ENCODE data around the gene ACADVL. TPM values are rescaled to one million over a fixed set of nuclear protein-coding genes. Genes with fewer than 3 reads are reported as not detected.
"Not testable (repeated sequence)": the region's sequence is repeated elsewhere in the genome, so short reads cannot be mapped to it uniquely, and the experiment has no call there.

Gene ACADVL
- 362 and 410 TPM in 2 replicates for total RNA-seq (2014; rRNA removed; shearing (Covaris generic))

DNA sequence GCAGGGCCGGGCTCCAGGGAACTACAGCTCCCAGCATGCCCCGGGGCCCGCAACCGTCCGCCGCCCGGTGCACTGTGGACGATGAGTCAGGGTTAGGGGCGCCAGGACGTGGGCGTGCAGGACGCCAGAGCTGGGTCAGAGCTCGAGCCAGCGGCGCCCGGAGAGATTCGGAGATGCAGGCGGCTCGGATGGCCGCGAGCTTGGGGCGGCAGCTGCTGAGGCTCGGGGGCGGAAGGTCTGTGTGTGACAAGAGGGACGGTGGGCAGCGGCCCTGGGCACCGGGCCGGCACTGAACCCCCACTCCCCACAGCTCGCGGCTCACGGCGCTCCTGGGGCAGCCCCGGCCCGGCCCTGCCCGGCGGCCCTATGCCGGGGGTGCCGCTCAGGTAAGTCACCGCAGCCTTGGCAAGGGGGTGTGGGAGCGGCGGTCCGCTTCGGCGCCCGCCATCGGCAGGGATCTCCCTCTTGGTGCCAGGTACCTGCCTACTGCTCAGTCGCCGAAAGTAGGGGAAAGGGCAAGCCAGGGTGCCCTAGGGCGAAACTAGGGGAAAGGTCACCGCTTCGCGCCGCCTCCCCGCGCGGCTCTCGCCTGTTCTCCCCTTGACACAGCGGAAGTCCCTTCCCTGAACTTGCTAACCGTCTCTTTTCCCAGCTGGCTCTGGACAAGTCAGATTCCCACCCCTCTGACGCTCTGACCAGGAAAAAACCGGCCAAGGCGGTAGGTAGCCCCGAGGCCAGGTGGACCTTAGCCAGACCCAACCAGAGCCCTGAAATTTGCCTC, at the start of gene ACADVL, which contains the start of gene DLG4:
ACADVL (plus strand) TSS at position 127 of the 781 bp plus-strand sequence; CDS start at position 174, 47 bp downstream.
DLG4 (minus strand) TSS at position 25 of the 781 bp plus-strand sequence.
- Histone ChIP-seq H3K36me3 (replicated peaks; ENCODE audit: control insufficient read depth, insufficient read depth, low read length) (peaks cover 35% of the 10 kb centered on the region), H3K27me3 (ENCODE audit: control insufficient read depth, insufficient read depth, low read length) (no peaks in the 10 kb centered on the region), H3K4me3 (ENCODE audit: insufficient read depth, low read depth, low read length) (peak within 1 kb of the TSS; percentile 98)
- DNase-seq: peak; percentile 96

- H3K36me3 ChIP-seq (replicated peaks; ENCODE audit: control insufficient read depth, insufficient read depth, low read length); DNase-seq; H3K27me3 ChIP-seq (ENCODE audit: control insufficient read depth, insufficient read depth, low read length); H3K4me3 ChIP-seq (ENCODE audit: insufficient read depth, low read depth, low read length): not testable (repeated sequence)
Measured at GRCh38 chr17:7172522-7173191, 47.1 kb upstream of the ACADVL start.

- peaks cover 12% of the 10 kb centered on the region for H3K27me3 ChIP-seq (ENCODE audit: control insufficient read depth, insufficient read depth, low read length)
Measured at GRCh38 chr17:7173687-7174602, 45.8 kb upstream of the ACADVL start.

GRCh38 chr17:7174603-7175326, 45.0 kb upstream of the ACADVL start:
- H3K4me3 ChIP-seq (ENCODE audit: insufficient read depth, low read depth, low read length): no peak overlapping the region; the same call in 1 of the 2 replicates
- H3K27me3 ChIP-seq (ENCODE audit: control insufficient read depth, insufficient read depth, low read length): peaks cover 12% of the 10 kb centered on the region
- no peak for DNase-seq
- H3K36me3 ChIP-seq (replicated peaks; ENCODE audit: control insufficient read depth, insufficient read depth, low read length): no peaks in the 10 kb centered on the region

More at GRCh38 chr17:7173687-7174602, 45.8 kb upstream of the ACADVL start:
- peak overlapping the region; percentile 31 for H3K4me3 ChIP-seq (ENCODE audit: insufficient read depth, low read depth, low read length)
- no peaks in the 10 kb centered on the region for H3K36me3 ChIP-seq (replicated peaks; ENCODE audit: control insufficient read depth, insufficient read depth, low read length)
- DNase-seq: peak; percentile 95

GRCh38 chr17:7175330-7175733, 44.4 kb upstream of the ACADVL start:
- no peaks in the 10 kb centered on the region for H3K36me3 ChIP-seq (replicated peaks; ENCODE audit: control insufficient read depth, insufficient read depth, low read length)
- DNase-seq: no peak
- peaks cover 12% of the 10 kb centered on the region for H3K27me3 ChIP-seq (ENCODE audit: control insufficient read depth, insufficient read depth, low read length)
- no peak overlapping the region for H3K4me3 ChIP-seq (ENCODE audit: insufficient read depth, low read depth, low read length)

DNA sequence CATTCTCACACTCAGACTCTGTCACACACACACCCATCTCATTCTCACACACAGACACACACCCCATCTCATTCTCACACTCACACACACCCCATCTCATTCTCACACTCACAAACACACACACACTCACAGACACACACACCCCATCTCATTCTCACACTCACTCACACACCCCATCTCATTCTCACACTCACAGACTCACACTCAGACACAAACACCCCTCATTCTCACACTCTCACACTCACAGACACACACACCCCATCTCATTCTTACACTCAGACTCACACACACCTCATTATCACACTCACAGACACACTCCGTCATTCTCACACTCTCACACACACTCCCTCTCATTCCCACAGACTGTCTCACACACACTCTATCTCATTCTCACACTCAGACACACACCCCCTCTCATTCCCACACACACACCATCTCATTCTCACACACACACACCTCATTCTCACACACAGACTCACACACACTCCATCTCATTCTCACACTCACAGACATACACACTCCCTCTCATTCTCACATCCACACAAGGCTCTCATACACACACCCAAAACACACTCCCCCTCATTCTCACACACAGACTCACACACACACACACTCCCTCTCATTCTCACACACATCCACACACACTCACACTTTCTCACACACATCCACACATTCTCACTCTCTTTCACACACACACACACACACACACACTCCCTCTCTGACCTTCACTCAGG, 43.5 kb upstream of the ACADVL start:
- Histone ChIP-seq H3K4me3 (ENCODE audit: insufficient read depth, low read depth, low read length) (no peak overlapping the region), H3K36me3 (replicated peaks; ENCODE audit: control insufficient read depth, insufficient read depth, low read length) (no peaks in the 10 kb centered on the region), H3K27me3 (ENCODE audit: control insufficient read depth, insufficient read depth, low read length) (peaks cover 12% of the 10 kb centered on the region)
- no peak for DNase-seq

DNA sequence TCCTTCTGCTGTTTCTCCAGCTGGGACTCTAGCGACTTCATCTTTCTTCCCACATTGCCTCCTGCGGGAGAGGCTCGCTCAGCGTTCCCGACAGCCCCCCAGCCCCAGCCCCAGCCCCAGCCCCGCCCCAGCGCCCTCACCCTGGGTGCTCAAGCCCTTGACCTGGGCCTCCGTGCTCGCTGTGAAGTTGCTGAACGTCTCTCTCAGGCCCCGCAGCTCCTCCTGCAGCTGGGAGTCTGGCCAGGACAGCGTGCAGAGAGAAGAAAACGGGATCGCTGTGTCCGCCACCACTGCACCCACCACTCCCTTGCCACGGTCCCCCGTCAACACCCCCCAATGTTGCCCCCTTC, 42.9 kb upstream of the ACADVL start:
- peak overlapping the region; percentile 64 for H3K4me3 ChIP-seq (ENCODE audit: insufficient read depth, low read depth, low read length)
- peak; percentile 83 for DNase-seq
- peaks cover 12% of the 10 kb centered on the region for H3K27me3 ChIP-seq (ENCODE audit: control insufficient read depth, insufficient read depth, low read length)
- H3K36me3 ChIP-seq (replicated peaks; ENCODE audit: control insufficient read depth, insufficient read depth, low read length): no peaks in the 10 kb centered on the region

DNA sequence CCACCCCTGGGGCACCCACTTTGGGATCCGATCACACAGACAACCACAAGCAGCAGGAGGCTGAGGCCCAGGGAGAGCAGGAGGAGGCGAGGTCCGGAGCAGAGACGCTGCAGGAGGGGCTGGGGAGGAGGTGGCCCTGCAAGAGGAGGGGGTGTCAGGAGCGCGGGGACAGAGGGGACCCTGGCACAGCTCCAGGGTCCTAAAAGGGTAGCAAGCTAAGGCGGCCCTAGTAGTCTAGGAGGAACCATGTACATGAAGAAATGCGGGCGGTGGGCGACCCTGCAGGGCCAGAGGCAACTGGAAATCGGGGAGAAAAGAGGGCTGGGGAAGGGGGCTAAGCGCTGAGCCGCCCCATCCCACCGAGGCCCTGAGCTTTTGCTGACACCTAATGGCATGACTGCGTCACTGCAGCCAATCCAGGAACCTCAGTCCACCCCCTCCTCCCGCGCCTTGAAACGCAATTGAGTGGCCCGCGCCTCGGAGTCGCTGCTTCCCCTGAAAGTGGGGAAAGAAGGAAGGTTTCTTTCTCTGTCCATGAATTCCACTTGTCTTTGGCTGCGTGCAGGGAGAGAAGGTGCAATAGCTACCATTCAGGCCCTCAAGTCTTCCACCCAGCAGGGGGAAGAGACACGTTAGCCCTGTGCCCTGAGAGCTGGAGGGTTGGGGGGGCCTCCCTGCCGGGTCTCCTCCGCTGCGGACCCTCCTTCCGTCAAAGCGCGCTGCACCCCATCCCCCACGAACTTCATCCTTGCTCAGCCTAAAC, 42.4 kb upstream of the ACADVL start:
- peak; percentile 98 for DNase-seq
- Histone ChIP-seq H3K27me3 (ENCODE audit: control insufficient read depth, insufficient read depth, low read length) (peaks cover 12% of the 10 kb centered on the region), H3K36me3 (replicated peaks; ENCODE audit: control insufficient read depth, insufficient read depth, low read length) (no peaks in the 10 kb centered on the region), H3K4me3 (ENCODE audit: insufficient read depth, low read depth, low read length) (peak overlapping the region; percentile 64)

DNA sequence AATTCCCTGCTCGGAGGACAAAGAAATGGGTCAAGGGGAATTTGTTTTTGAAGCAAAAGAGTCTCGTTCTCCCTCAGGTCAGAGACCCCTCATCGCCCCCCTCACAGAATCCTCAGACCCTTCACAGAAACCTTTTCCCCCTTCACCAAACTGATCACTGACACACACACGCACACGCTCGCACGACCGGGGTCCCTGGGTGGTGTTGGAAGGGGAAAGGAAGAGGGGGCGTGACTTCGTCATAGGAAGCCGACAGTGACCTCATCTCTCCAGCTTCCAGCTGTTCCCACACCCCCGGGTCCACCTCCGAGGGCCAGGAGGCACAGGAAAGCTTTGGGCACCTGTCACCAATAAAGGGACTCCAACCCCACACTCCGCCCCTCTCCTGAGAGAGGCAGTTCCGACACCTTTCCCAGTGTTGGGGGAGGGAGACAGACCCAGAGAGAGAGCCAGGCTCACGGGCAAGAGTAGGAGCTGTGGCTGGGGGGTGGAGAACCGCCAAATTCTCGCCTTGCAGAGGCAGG, 41.7 kb upstream of the ACADVL start:
- peak overlapping the region; percentile 64 for H3K4me3 ChIP-seq (ENCODE audit: insufficient read depth, low read depth, low read length)
- no peaks in the 10 kb centered on the region for H3K36me3 ChIP-seq (replicated peaks; ENCODE audit: control insufficient read depth, insufficient read depth, low read length)
- peaks cover 12% of the 10 kb centered on the region for H3K27me3 ChIP-seq (ENCODE audit: control insufficient read depth, insufficient read depth, low read length)
- DNase-seq: peak; percentile 76

- no peaks in the 10 kb centered on the region for H3K36me3 ChIP-seq (replicated peaks; ENCODE audit: control insufficient read depth, insufficient read depth, low read length)
- DNase-seq: no peak
- no peak overlapping the region for H3K4me3 ChIP-seq (ENCODE audit: insufficient read depth, low read depth, low read length)
- H3K27me3 ChIP-seq (ENCODE audit: control insufficient read depth, insufficient read depth, low read length): peaks cover 12% of the 10 kb centered on the region
Measured at GRCh38 chr17:7178973-7179316, 40.8 kb upstream of the ACADVL start.

DNA sequence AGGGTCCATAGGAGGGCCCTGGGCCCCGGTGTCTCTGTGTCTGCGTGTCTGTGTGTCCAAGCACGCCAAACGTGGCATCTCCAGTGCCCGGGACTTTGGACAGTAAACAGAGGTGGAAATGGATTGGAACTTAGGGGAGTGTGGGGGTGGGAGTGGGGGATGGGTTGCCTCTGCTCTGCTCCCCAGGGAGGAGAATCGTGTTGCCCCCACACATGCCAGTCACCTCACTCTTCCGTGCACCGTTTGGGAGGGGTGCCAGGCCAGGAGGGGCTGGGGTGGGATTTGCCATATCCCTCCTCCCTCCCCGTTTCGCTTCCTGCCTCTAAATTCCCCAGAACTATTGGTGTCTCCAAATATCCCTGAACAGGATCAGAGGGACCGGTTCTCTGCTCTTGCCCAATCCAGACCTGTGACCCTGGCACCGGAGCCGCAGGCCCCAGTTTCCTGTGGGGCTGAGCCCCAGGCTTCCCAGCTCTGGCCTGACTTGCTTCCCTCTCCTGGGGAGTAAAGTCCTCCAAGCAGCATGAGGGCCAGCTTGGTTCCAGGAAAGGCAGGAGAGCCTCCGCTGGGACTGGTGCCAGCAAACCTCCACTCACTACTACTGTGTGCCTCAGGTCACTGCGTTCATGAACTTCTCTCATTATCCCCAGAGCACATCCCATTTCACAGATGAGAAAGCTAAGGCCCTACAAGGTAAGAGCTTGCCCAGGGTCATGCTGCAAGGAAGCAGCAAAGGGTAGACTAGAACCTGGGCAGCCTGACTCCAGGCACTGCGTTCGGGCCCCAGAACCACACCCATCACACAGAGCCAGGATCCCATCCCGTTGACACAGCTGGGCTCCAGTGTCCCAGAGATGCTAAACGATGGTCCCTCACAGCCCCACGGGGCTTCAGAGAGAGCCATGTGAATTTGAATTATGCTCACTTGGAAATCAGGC, 40.2 kb upstream of the ACADVL start, which contains the start of gene ASGR1:
ASGR1 (minus strand) TSS at position 54 of the 938 bp plus-strand sequence. CDS start 807 bp downstream, outside the sequence.
- H3K27me3 ChIP-seq (ENCODE audit: control insufficient read depth, insufficient read depth, low read length): peaks cover 12% of the 10 kb centered on the region
- peak within 1 kb of the TSS; percentile 64 for H3K4me3 ChIP-seq (ENCODE audit: insufficient read depth, low read depth, low read length)
- H3K36me3 ChIP-seq (replicated peaks; ENCODE audit: control insufficient read depth, insufficient read depth, low read length): no peaks in the 10 kb centered on the region
- DNase-seq: peak; percentile 46

GRCh38 chr17:7182101-7182500, 37.6 kb upstream of the ACADVL start:
- DNase-seq; H3K27me3 ChIP-seq (ENCODE audit: control insufficient read depth, insufficient read depth, low read length); H3K4me3 ChIP-seq (ENCODE audit: insufficient read depth, low read depth, low read length); H3K36me3 ChIP-seq (replicated peaks; ENCODE audit: control insufficient read depth, insufficient read depth, low read length): not testable (repeated sequence)
